RPMI8226 (cell line): ENCODE data around the gene NPAS3.

ENCODE experiments used
- DNase-seq: peaks from one replicate; pipeline ENCODE4 v3.0.0-alpha.2; 2015

The NPAS3 gene

GRCh38 chr14:33528655-33529054 is 590.0 kb downstream of the NPAS3 start:
- no peak for DNase-seq

GRCh38 chr14:33529787-33530757 is 591.4 kb downstream of the NPAS3 start:
- no peak for DNase-seq

DNA sequence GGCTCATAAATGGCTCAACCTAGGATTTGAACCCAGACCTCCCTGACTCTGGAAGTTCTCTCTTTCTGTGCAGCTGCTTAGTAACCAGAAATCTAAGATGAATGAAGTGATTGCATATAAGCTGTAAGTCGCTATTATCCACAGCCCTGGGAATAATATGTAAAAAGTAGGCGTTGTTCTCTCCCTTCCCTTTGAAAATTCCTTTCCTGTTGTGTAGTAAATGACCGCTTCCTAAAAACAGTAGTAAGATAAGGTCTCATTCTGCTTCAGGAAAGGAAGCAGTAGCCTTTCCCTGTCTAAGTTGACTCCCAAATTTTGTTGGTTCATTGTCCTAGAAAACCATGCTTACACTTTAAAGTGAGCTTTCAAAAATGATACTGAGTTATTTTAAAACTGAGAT is 593.9 kb downstream of the NPAS3 start:
- no peak for DNase-seq

- DNase-seq, result no peak
Observed at GRCh38 chr14:33534104-33534503, 595.4 kb downstream of the NPAS3 start.

- DNase-seq, result no peak
Observed at GRCh38 chr14:33534632-33535031, 596.0 kb downstream of the NPAS3 start.

- no peak for DNase-seq
Observed at GRCh38 chr14:33539918-33540357, 601.3 kb downstream of the NPAS3 start.

DNA sequence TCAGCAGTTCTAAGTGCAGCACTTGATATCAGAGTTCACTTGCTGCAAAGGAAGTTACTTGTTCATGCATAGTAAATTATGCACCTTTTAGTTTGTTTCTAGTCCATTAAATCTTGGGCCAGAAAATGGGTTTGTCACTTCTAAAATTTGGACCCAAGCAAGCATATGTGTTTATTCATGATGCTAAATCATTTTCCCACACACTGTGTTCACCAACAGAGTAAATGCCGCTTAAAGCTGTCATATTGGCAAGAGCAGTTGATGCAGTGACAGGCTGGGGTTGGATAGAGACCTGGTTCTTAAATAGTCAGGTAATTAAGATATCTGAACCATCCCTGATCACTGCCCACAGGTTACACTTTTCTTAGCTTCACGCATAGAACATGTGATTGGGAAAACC is 602.5 kb downstream of the NPAS3 start:
- DNase-seq, result no peak

- no peak for DNase-seq
Observed at GRCh38 chr14:33542338-33543287, 603.9 kb downstream of the NPAS3 start.

DNA sequence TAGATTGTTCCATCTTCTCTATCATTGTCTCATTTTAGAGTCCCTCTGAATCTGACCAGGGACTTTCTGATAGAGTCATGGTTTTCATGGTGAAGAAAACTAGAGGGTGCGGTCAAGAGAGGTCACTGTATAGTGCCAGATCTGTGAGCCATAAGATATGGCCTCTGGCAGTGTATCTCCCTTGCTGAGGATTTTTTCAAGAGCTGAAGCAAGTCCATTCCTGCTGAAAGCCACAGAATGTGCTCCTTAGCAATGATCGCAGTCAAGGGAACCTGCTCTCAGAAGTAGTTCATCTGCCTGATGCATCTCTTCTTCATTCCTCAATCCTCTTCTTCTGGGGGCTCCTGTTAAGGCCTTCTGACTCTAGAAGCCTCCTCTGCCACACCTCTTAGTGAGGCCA is 607.0 kb downstream of the NPAS3 start:
- no peak for DNase-seq

GRCh38 chr14:33548606-33549005 is 609.9 kb downstream of the NPAS3 start:
- no peak for DNase-seq

GRCh38 chr14:33551963-33552362 is 613.3 kb downstream of the NPAS3 start:
- DNase-seq, result no peak

DNA sequence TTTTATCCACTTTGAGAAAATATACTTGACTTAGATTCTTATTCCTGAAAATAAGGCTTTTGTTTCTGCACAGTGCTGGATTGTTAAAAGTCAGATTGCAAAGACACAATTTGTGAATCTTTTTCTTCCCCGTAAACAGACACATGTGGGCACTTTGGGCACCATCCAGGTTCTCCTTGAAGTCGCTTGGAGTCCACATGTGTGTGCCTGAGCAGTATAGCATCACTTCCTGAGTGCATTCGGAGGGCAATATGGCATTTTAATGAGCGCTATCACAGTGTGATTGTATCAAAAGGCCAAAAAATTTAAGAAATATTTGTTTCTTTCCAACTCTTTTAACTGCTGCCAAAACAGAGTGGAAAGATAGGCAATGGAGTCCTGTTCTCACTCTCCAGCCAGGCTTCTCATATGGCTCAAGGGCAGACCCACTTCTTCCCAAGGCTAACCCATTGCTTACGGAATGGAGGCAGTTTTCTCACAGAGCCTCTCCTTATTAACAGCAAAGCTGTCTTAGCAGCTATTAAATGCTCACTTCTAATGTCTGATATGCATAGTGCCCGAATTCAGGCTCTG is 615.1 kb downstream of the NPAS3 start:
- DNase-seq, result no peak

- DNase-seq, result no peak
Observed at GRCh38 chr14:33554988-33555387, 616.3 kb downstream of the NPAS3 start.

- DNase-seq, result no peak
Observed at GRCh38 chr14:33555710-33556350, 617.2 kb downstream of the NPAS3 start.

GRCh38 chr14:33556382-33557121 is 617.9 kb downstream of the NPAS3 start:
- no peak for DNase-seq

DNA sequence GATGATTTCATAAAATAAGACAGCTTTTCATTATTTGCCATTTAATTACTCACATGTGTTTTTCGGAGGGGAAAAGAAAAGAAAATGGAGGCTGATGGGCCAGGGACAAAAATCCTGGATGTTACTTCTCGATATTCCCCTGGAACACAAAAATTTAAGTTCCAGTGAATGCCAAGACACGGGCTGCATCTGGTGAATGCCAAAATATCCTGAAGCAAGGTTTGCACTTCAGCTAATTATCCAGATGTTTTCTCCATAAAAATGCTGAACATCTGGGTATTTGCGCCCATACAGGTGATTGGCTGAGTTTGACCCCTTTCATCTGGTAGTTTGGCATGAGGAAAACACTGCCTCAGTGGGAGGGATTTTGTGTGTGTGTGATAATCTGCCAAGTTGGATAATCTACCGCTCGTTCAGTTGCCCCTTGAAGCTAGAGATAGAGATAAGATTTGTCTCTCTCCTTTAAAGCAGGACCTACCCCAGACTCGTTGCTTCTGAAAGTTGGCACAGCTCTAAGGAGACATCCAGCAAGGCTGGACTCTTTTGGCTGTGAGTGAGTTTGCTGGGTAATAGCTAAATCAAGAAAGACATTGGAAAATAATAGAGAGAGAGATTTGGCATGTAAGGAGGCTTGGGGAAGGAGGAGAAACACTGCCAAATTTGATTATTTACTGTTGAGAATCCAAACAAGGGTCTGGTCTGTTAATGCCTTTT is 622.2 kb downstream of the NPAS3 start:
- no peak for DNase-seq

DNA sequence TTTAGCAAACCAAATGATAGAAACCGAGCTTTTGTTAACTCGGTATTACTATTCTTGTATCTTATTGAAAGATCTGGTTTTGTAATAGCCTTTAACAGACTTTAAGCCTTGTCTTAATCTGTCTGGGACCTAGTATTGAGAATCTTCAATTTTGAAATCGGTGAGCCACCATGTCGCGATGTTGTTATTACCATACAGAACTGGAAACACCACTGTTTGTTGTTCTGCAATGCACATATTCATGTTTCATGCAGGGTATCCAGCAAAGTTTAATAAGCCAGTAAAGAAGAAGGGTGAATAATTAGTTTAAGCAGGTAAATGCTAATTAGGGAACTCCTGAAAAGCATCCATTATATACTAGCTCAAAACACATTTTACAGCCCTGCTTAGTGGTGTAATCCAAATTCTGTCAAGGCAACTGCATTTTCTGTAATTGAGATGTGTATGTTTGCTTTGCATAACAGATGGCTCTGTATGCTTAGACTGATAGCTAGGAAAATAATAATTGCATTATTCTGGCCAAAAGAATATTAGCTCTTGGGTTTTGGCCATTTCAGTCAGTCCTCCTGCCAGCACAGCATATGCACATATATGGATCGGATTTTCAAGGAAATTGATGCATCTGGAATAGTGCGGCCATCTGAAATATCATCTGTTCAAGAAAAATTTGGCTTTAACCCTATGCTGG is 623.0 kb downstream of the NPAS3 start:
- no peak for DNase-seq

DNA sequence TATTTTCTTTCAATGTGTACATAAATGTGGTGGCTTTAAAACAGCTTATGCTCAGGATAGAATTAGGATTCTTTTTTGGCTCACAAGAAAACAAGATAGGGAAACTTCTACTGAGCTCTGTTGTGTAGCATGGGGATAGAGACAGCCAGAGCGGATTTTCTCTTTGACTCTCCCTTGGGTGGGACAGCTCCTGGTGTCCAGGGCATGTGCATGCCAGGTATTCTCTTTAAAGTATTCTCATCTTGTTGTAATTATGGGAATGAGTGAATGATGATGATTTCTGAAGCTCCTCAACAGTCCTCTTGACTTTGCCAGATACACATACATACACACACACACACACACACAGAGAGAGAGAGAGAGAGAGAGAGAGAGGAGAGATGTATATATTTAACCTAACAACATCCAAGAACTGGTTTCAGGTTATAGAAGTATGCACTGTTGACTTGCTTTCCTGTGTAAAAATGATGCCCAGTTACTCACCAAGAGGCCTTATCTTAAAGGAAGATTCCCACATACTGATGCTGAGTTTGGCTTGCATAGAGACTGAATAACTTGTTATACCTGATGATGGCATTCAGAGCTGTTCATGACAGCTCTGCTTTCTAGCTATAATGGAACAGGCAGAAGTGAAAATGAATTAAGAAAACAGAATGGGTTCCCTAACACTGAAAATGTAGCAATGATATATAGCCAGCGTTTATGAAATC is 624.7 kb downstream of the NPAS3 start:
- DNase-seq, result no peak

DNA sequence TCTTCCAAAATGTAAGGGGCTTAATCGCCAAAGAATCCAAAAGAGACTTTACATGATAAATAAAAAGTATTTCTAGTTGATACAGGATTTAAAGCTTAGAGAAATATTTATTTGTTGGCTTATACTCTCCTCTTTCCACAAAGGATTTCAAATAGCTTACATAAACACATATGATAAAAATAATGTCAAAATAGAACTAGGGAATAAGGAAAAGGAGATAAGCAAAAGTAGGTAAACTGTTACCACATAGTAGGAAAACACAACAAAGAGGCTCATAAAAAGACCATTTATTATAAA is 625.2 kb downstream of the NPAS3 start:
- no peak for DNase-seq
